ENCODE data around the gene NXF1. TPM values are rescaled to one million over a fixed set of nuclear protein-coding genes. Genes with fewer than 3 reads are reported as not detected.

The NXF1 gene
- total and polyA plus RNA-seq, 10 of the 15 experiments (the other 5 are each of a cell fraction or from before 2014, with no cell fraction given): 20.7 to 84.9 (median 40.6) TPM

GRCh38 chr11:62771144-62772021 is 33.9 kb downstream of the NXF1 start, which contains the start of gene TAF6L (continued):
- peak; percentile 99 for TF ChIP-seq RAD51 (IDR thresholded peaks at IDR 0.05)
- no peak for TF ChIP-seq ASH2L (IDR thresholded peaks at IDR 0.05; ENCODE audit: borderline replicate concordance, low read depth)
- peak; percentile 92 to 93 for TF ChIP-seq IKZF2 (IDR thresholded peaks at IDR 0.05)
- TF ChIP-seq RBBP5 (conservative IDR thresholded peaks at IDR 0.05): 0 out of 2 replicates have a peak, but pooled peaks have one; percentile 23
- peak; percentile 51; the same call in 1 of the 2 replicates for TF ChIP-seq ZBTB11 (CRISPR knock-in tag; IDR thresholded peaks at IDR 0.05)
- no peak for TF ChIP-seq CREB1 (IDR thresholded peaks at IDR 0.05; ENCODE audit: low read depth)
- no peak for TF ChIP-seq E4F1 (IDR thresholded peaks at IDR 0.05; ENCODE audit: borderline replicate concordance, partially characterized antibody)
- TF ChIP-seq KAT2A (conservative IDR thresholded peaks at IDR 0.05; ENCODE audit: control insufficient read depth, low read depth, low read length): no peak
- no peak for TF ChIP-seq FOXM1 (IDR thresholded peaks at IDR 0.05; ENCODE audit: low read depth, low read length)
- no peak for TF ChIP-seq SUZ12 (IDR thresholded peaks at IDR 0.05; ENCODE audit: unreplicated experiment)
- peak; percentile 72 for TF ChIP-seq MXI1 (IDR thresholded peaks at IDR 0.05; ENCODE audit: low read depth, low read length)
